D721Med (cell line): ENCODE measurements around the gene TTC16.

ENCODE experiments used
- DNase-seq: peaks from one replicate; pipeline ENCODE4 v3.0.0; 2011; ENCODE audit warnings: low spot score; ENCODE audit not compliant: insufficient read length
- FAIRE-seq: peaks from 2 replicates; lab custom pipeline; 2011; peaks lifted over from hg19 to GRCh38; lab: Jason Lieb, UNC
- TF ChIP-seq, protein P1 (sequence below): IDR thresholded peaks from 2 replicates; pipeline ENCODE4 v1.5.1; 2012; ENCODE audit warnings: mild to moderate bottlenecking, control low read depth; ENCODE audit not compliant: insufficient read depth; ENCODE audit errors: missing control alignments

Gene TTC16

DNA sequence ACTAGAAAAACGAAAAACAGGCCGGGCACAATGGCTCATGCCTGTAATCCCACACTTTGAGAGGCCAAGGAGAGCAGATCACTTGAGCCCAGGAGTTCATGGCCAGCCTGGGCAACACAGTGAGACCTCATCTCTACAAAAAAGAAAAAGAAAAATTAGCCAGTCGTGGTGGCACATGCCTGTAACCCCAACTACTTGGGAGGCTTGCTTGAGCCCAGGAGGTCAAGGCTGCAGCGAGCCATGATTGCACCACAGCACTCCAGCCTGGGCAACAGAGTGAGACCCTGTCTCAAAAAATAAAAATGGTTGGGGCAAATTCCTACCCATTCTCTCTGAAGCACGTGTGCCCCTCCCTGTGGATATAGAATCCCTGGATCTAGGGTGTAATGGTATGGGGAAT, 17.5 kb upstream of the TTC16 start:
- TF ChIP-seq, protein P1, sequence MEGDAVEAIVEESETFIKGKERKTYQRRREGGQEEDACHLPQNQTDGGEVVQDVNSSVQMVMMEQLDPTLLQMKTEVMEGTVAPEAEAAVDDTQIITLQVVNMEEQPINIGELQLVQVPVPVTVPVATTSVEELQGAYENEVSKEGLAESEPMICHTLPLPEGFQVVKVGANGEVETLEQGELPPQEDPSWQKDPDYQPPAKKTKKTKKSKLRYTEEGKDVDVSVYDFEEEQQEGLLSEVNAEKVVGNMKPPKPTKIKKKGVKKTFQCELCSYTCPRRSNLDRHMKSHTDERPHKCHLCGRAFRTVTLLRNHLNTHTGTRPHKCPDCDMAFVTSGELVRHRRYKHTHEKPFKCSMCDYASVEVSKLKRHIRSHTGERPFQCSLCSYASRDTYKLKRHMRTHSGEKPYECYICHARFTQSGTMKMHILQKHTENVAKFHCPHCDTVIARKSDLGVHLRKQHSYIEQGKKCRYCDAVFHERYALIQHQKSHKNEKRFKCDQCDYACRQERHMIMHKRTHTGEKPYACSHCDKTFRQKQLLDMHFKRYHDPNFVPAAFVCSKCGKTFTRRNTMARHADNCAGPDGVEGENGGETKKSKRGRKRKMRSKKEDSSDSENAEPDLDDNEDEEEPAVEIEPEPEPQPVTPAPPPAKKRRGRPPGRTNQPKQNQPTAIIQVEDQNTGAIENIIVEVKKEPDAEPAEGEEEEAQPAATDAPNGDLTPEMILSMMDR = no peak
- DNase-seq (no peak), FAIRE-seq (no peak)

DNA sequence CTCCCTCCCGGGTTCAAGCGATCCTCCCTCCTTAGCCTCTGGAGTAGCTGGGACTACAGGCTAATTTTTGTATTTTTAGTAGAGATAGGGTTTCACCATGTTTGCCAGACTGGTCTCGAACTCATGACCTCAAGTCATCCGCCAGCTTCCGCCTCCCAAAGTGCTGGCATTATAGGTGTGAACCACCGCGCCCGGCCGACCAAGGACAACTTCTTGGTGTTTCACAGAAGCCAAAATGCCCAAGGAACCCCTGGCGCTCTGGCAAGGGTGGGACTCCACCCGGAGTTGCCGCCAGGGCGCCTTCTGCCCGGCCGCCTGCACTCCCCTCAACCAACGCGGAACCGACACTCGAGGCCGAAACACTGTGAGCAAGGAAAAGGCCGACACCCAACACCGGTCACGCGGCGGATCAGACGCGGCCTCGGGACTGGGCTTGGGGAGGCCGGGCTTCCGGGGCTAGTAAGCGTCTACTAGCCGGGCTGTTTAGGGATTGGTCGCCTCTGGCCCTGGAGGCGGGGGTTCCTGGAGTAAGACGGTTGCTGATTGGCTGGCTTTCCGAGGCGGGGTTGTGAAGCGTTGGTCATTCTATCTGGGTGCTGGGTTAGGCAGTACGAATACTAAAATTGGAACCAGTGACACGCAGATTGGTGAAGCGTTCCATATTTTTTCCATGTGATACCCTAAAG, 16.8 kb upstream of the TTC16 start:
- TF ChIP-seq, protein P1 = no peak
- FAIRE-seq = no peak
- DNase-seq = no peak

DNA sequence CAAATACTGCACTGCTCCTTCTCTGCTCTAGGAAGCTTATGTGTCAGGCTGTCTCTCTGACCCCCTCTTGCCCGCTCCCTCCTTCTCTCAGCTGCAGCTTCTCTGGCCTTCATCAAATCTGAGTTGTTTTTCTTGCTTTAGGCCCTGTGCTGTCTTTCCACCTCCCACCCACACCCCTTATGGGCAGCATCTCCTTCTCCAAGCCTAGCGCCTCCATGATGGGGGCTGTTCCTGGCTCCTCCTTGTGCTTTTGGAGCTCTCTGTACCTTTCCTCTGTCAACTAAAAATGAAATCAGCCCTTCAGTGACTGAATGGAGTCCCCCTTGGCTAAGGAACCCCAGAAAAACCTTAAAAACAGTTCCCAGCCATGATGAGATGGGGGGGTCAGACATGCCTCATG, 15.7 kb upstream of the TTC16 start:
- TF ChIP-seq, protein P1 = no peak
- DNase-seq = no peak
- no peak for FAIRE-seq

DNA sequence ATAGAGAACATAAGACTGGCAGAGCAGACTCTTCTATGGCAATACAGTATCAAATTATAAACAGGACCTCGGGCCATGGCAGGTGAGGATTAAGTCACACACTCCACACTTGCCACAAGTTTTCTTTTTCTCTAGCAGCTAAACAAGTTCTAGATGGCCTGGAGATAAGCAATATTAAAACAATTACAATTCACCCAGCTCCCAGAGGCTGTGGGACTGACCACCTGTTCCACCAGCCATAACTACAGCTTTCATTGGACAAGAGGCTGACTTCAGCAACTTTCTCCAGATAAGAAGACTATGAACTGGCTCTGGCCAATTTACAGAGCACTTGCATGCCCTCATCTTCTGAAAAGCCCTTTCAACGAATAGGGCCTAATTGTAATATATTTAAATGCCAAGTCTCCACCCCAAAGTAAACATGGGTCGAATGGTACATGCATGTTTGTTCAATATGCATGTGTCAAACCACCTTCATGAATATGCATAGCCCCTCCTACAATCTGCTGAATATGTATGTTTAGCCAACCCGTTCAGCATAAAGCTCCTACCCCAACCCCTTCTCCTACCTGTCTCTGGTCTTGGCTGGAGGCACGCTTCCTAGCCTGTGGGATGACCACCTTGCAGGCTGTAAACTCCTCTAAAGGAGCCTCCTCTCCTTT, 15.2 kb upstream of the TTC16 start:
- TF ChIP-seq, protein P1 = no peak
- DNase-seq = no peak
- FAIRE-seq = no peak

DNA sequence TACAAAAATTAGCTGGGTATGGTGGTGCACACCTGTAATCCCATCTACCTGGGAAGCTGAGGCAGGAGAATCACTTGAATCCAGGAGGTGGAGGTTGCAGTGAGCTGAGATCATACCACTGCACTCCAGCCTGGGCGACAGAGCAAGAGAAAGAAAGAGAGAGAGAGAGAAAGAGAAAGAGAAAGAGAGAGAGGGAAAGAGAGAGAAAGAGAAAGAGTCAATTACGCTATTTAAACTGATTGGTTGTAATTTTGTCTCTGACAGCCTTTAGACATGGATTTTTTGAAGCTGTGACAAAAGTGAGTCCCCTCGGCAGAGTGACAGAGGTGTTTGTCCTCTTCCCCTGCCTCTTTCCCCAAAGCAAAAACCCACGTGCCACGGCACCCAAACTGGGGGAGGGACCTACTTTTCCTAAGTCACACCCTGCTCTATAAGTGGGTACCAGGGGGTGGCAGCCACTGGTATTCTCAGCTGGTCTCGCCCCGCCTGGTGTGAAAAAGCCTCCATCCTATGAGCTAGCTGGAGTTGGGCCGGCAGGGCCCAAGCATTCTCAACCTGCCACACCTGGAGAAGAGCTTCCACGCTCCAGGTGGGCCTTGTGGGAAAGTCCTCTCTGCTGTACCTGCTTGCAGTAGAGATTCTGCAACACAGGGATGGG, 12.5 kb upstream of the TTC16 start:
- FAIRE-seq (no peak), DNase-seq (no peak)
- TF ChIP-seq, protein P1 = no peak

DNA sequence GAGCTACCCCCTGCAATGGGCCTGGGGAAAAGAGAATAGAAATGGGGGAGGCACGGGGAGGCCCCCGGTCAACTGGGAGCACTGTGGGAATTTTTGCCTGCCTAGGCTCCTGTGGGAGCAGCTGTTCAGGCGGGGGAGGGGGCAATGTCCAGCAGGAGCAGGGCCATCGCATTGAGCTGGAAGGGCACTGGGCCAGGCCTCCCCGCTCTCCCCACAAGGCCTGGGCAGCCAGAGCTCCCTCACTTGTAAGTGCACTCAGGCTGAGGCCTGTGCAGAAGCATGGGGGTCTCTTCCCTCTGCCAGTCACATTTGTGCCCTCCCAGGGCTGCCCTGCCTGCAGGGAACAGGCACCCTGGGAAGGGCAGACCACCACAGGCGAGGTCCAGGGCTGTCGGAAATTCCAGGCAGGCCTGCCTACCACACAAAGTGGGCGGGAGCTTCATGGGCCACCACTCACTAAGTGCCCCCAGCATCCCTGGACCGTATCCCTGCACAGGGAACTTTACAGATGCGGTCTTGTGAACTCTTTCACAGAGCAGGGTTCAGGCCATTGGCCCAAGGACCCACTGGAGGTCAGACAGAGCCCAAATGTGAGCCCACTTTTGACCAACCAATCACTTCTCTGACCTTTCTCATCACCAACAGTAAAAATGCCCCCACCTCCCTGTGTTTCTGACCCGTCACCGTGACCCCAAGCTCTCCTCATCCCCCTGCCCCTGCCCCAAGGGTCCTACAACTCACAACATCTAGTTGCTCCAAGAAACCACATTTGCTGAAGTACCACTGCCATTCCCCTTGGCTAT, 10.1 kb upstream of the TTC16 start:
- no peak for FAIRE-seq
- TF ChIP-seq, protein P1 = no peak
- no peak for DNase-seq
